ENCODE data around the gene PCGF3. TPM values are rescaled to one million over a fixed set of nuclear protein-coding genes. Genes with fewer than 3 reads are reported as not detected.
"Not testable (repeated sequence)": the region's sequence is repeated elsewhere in the genome, so short reads cannot be mapped to it uniquely, and the experiment has no call there.

The PCGF3 gene
- polyA plus RNA-seq, 1 donor: 106 TPM

- no peak for DNase-seq
These were observed 90.1 kb downstream of the PCGF3 start for GRCh38 chr4:795726-796119.

- no peak for DNase-seq
These were observed 90.6 kb downstream of the PCGF3 start for GRCh38 chr4:796206-796605.

- DNase-seq: no peak
These were observed 91.4 kb downstream of the PCGF3 start for GRCh38 chr4:797066-797465.

- no peak for DNase-seq
These were observed 95.9 kb downstream of the PCGF3 start for GRCh38 chr4:801436-802124.

- no peak for DNase-seq
These were observed 98.3 kb downstream of the PCGF3 start for GRCh38 chr4:803884-804283.

GRCh38 chr4:804804-805203 is 99.2 kb downstream of the PCGF3 start:
- no peak for DNase-seq

GRCh38 chr4:806979-807378 is 101.3 kb downstream of the PCGF3 start:
- not testable (repeated sequence) for DNase-seq

GRCh38 chr4:807792-808191 is 102.2 kb downstream of the PCGF3 start:
- no peak for DNase-seq

GRCh38 chr4:808860-809570 is 103.4 kb downstream of the PCGF3 start:
- DNase-seq: no peak

- no peak for DNase-seq
These were observed 108.3 kb downstream of the PCGF3 start for GRCh38 chr4:813900-814299.

- DNase-seq: no peak
These were observed 108.7 kb downstream of the PCGF3 start for GRCh38 chr4:814312-814850.

- peak; percentile 71 for DNase-seq
These were observed 110.0 kb downstream of the PCGF3 start for GRCh38 chr4:815464-816146.

GRCh38 chr4:818106-818921 is 112.7 kb downstream of the PCGF3 start:
- no peak for DNase-seq

GRCh38 chr4:819401-820229 is 114.0 kb downstream of the PCGF3 start:
- DNase-seq: no peak

Other genes starting within 250 kb of the PCGF3 start
- 56.9 TPM for gene ZNF721, start 206.7 kb upstream of the PCGF3 start, polyA plus RNA-seq (ENCODE audit: insufficient read length)
- 83.3 TPM for gene PIGG, start 206.6 kb upstream of the PCGF3 start, polyA plus RNA-seq (ENCODE audit: insufficient read length)
- gene TMEM271, start 129.5 kb upstream of the PCGF3 start, polyA plus RNA-seq (ENCODE audit: insufficient read length): not detected
- gene PDE6B, start 80.3 kb upstream of the PCGF3 start, polyA plus RNA-seq (ENCODE audit: insufficient read length): 41.4 TPM
- 212 TPM for gene ATP5ME, start 31.6 kb upstream of the PCGF3 start, polyA plus RNA-seq (ENCODE audit: insufficient read length)
- 19.0 TPM for gene MYL5, start 31.3 kb upstream of the PCGF3 start, polyA plus RNA-seq (ENCODE audit: insufficient read length)
- gene SLC49A3, start 16.7 kb upstream of the PCGF3 start, polyA plus RNA-seq (ENCODE audit: insufficient read length): 3.7 TPM
- gene CPLX1, start 120.3 kb downstream of the PCGF3 start, polyA plus RNA-seq (ENCODE audit: insufficient read length): 1.7 TPM
- gene GAK, start 226.5 kb downstream of the PCGF3 start, polyA plus RNA-seq (ENCODE audit: insufficient read length): 68.8 TPM
- gene TMEM175, start 226.6 kb downstream of the PCGF3 start, polyA plus RNA-seq (ENCODE audit: insufficient read length): 25.5 TPM

Measured in left kidney (tissue), 2 donors.